A673 (cell line): ENCODE data around the gene TNFSF15.

ENCODE experiments used
- EZH2 ChIP-seq: fragments of 200-600 bp; sonication (generic); IDR thresholded peaks from 2 replicates; pipeline ENCODE4 v1.6.1; 2017; ENCODE audit warnings: borderline replicate concordance, low read depth, mild to moderate bottlenecking, mixed read lengths, antibody characterized with exemption, low read length; ENCODE audit not compliant: poor library complexity, severe bottlenecking
- TF ChIP-seq, protein P1 (sequence below): fragments of 300-800, 200-600 bp; sonication (generic); conservative IDR thresholded peaks from 2 replicates; pipeline ENCODE4 v1.5.1; 2017; ENCODE audit warnings: low read depth, mild to moderate bottlenecking, antibody characterized with exemption, low read length, moderate library complexity, mixed read lengths

DNA sequence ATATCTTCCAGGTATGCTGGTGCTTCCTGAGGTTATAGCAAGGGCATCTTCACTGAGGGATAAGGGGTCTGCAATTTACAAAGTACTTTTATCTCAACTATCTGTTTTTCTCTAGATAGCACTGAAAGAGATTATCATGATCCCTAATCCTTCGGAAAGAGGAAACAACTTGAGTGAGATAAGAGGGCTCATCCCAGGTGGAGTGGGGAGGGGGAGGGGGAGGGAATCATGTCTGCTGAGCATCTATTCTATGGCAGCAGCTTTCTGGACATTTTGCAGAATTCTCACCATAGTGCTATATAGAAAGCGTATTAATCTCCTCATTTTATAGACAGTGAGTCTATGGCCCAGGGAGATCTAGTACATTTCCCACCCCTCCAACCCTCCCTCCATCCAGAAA lies 5.9 kb downstream of the TNFSF15 start:
- TF ChIP-seq, protein P1, sequence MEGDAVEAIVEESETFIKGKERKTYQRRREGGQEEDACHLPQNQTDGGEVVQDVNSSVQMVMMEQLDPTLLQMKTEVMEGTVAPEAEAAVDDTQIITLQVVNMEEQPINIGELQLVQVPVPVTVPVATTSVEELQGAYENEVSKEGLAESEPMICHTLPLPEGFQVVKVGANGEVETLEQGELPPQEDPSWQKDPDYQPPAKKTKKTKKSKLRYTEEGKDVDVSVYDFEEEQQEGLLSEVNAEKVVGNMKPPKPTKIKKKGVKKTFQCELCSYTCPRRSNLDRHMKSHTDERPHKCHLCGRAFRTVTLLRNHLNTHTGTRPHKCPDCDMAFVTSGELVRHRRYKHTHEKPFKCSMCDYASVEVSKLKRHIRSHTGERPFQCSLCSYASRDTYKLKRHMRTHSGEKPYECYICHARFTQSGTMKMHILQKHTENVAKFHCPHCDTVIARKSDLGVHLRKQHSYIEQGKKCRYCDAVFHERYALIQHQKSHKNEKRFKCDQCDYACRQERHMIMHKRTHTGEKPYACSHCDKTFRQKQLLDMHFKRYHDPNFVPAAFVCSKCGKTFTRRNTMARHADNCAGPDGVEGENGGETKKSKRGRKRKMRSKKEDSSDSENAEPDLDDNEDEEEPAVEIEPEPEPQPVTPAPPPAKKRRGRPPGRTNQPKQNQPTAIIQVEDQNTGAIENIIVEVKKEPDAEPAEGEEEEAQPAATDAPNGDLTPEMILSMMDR = no peak
- TF ChIP-seq EZH2 = no peak
